GM12875 (cell line): ENCODE data around the gene PXDN.

Experiments
- H3K4me3 ChIP-seq: one replicate; pipeline ENCODE4 v1.5.1; 2011; ENCODE audit warnings: low read depth, low read length, control low read depth
- CTCF ChIP-seq: IDR thresholded peaks from 2 replicates; pipeline ENCODE4 v1.5.1; 2011; ENCODE audit warnings: low read depth, mild to moderate bottlenecking, control low read depth, inconsistent platforms, low read length, moderate library complexity, borderline replicate concordance; ENCODE audit not compliant: insufficient read depth

PXDN gene

GRCh38 chr2:1774929-1775328 lies 30.6 kb upstream of the PXDN start:
- H3K4me3 ChIP-seq, result no peak overlapping the region
- TF ChIP-seq CTCF, result no peak

GRCh38 chr2:1773883-1774282 lies 29.6 kb upstream of the PXDN start:
- TF ChIP-seq CTCF, result no peak

GRCh38 chr2:1772471-1773267 lies 28.4 kb upstream of the PXDN start:
- TF ChIP-seq CTCF, result no peak
- no peak overlapping the region for H3K4me3 ChIP-seq

More at GRCh38 chr2:1773883-1774282, 29.6 kb upstream of the PXDN start:
- no peak overlapping the region for H3K4me3 ChIP-seq

GRCh38 chr2:1771626-1772280 lies 27.4 kb upstream of the PXDN start:
- TF ChIP-seq CTCF, result no peak
- H3K4me3 ChIP-seq, result no peak overlapping the region

- no peak for TF ChIP-seq CTCF
Observed at GRCh38 chr2:1770566-1771380, 26.5 kb upstream of the PXDN start.

GRCh38 chr2:1769703-1770422 lies 25.5 kb upstream of the PXDN start:
- TF ChIP-seq CTCF, result peak; percentile 77
- no peak overlapping the region for H3K4me3 ChIP-seq

More at GRCh38 chr2:1770566-1771380, 26.5 kb upstream of the PXDN start:
- H3K4me3 ChIP-seq, result no peak overlapping the region
